ENCODE data around the gene HORMAD2. TPM values are rescaled to one million over a fixed set of nuclear protein-coding genes. Genes with fewer than 3 reads are reported as not detected.

HORMAD2 gene
- total and polyA plus RNA-seq, 2 donors (not counting 3 experiments of a cell fraction or from before 2014, with no cell fraction given): not detected

- Histone ChIP-seq H3K9ac (replicated peaks; ENCODE audit: extremely low read depth, insufficient read depth, low read length) (no peak overlapping the region), H3K4me2 (ENCODE audit: insufficient read depth, low read length) (no peak overlapping the region), H3K4me1 (ENCODE audit: control insufficient read depth, extremely low read depth, insufficient read depth, low read length) (peaks cover 27% of the 10 kb centered on the region), H3K9me3 (replicated peaks; ENCODE audit: control insufficient read depth, insufficient read depth, low read length) (no peaks in the 10 kb centered on the region), H3K27ac (ENCODE audit: insufficient read depth, low read depth, low read length) (no peak overlapping the region), H3K9me1 (replicated peaks; ENCODE audit: control insufficient read depth, extremely low read depth, insufficient read depth, low read length) (no peaks in the 10 kb centered on the region), H3K36me3 (ENCODE audit: control insufficient read depth in 2 of 2, extremely low read depth in 1 of 2, insufficient read depth in 2 of 2, low read length in 2 of 2) (no peaks in the 10 kb centered on the region), H3K4me3 (replicated peaks in 1 of 3; ENCODE audit: insufficient read depth in 1 of 3, low read depth in 1 of 3, low read length in 3 of 3) (no peak overlapping the region), H3K27me3 (ENCODE audit: control insufficient read depth in 2 of 2, insufficient read depth in 2 of 2, low read length in 2 of 2) (no peaks in the 10 kb centered on the region), H2AFZ (ENCODE audit: low read depth, low read length) (no peak overlapping the region), H3K79me2 (ENCODE audit: control insufficient read depth, insufficient read depth, low read length) (no peaks in the 10 kb centered on the region), H4K20me1 (replicated peaks; ENCODE audit: control insufficient read depth, extremely low read depth, insufficient read depth, low read length) (no peaks in the 10 kb centered on the region)
- CTCF ChIA-PET: no interaction called here
- TF ChIP-seq POLR2A (IDR thresholded peaks at IDR 0.05; ENCODE audit: low read depth, low read length): no peak
- intact Hi-C loops (cut with micrococcal nuclease) (no loop called here), dilution Hi-C loops (cut with MboI; ENCODE audit: extremely low pct_ligation_motif_present, low sequenced_read_pairs) (no loop called here)
- no peak for DNase-seq (ENCODE audit: low read depth, low spot score)
- POLR2A ChIA-PET: no interaction called here
- no peak for FAIRE-seq
- no TSS peak for BruUV-seq (replicated peaks)
These were observed 39.6 kb upstream of the HORMAD2 start for GRCh38 chr22:30040499-30041260.

- Histone ChIP-seq H3K27ac (ENCODE audit: insufficient read depth, low read depth, low read length) (no peak overlapping the region), H3K4me2 (ENCODE audit: insufficient read depth, low read length) (no peak overlapping the region), H3K9ac (replicated peaks; ENCODE audit: extremely low read depth, insufficient read depth, low read length) (no peak overlapping the region), H2AFZ (ENCODE audit: low read depth, low read length) (no peak overlapping the region), H4K20me1 (replicated peaks; ENCODE audit: control insufficient read depth, extremely low read depth, insufficient read depth, low read length) (no peaks in the 10 kb centered on the region), H3K9me1 (replicated peaks; ENCODE audit: control insufficient read depth, extremely low read depth, insufficient read depth, low read length) (no peaks in the 10 kb centered on the region), H3K4me3 (replicated peaks in 1 of 3; ENCODE audit: insufficient read depth in 1 of 3, low read depth in 1 of 3, low read length in 3 of 3) (no peak overlapping the region), H3K27me3 (ENCODE audit: control insufficient read depth in 2 of 2, insufficient read depth in 2 of 2, low read length in 2 of 2) (no peaks in the 10 kb centered on the region), H3K4me1 (ENCODE audit: control insufficient read depth, extremely low read depth, insufficient read depth, low read length) (peaks cover 27% of the 10 kb centered on the region), H3K79me2 (ENCODE audit: control insufficient read depth, insufficient read depth, low read length) (no peaks in the 10 kb centered on the region), H3K36me3 (ENCODE audit: control insufficient read depth in 2 of 2, extremely low read depth in 1 of 2, insufficient read depth in 2 of 2, low read length in 2 of 2) (no peaks in the 10 kb centered on the region), H3K9me3 (replicated peaks; ENCODE audit: control insufficient read depth, insufficient read depth, low read length) (no peaks in the 10 kb centered on the region)
- BruUV-seq (replicated peaks): no TSS peak
- CTCF ChIA-PET: interaction anchor here (1.0 kb wide), 1 partner anchor 24 kb away, joined by 3 read pairs; no protein-coding TSS in a partner anchor
- dilution Hi-C loops (cut with MboI; ENCODE audit: extremely low pct_ligation_motif_present, low sequenced_read_pairs): no loop called here
- DNase-seq (ENCODE audit: low read depth, low spot score) (no peak), FAIRE-seq (no peak)
- no peak for TF ChIP-seq GATA2 (IDR thresholded peaks at IDR 0.05; ENCODE audit: insufficient read depth, insufficient read length, low read depth, low read length)
- TF ChIP-seq CTCF (IDR thresholded peaks at IDR 0.05; ENCODE audit: extremely low read depth in 1 of 2, insufficient read depth in 1 of 2, low read depth in 1 of 2, low read length in 2 of 2): no peak
- no peak for TF ChIP-seq MYC (IDR thresholded peaks at IDR 0.05; ENCODE audit: low read depth, low read length)
- intact Hi-C loops (cut with micrococcal nuclease): no loop called here
- POLR2A ChIA-PET: no interaction called here
These were observed 38.8 kb upstream of the HORMAD2 start for GRCh38 chr22:30041475-30041874.

All from endothelial cell of umbilical vein (primary cell).